ENCODE measurements around the gene RASSF7. TPM values are rescaled to one million over a fixed set of nuclear protein-coding genes. Genes with fewer than 3 reads are reported as not detected.

The RASSF7 gene
- total RNA-seq, 1 experiment from 2014 or later, result 36.2 TPM

GRCh38 chr11:533586-534395 lies 27.0 kb upstream of the RASSF7 start:
- Histone ChIP-seq H3F3A (ENCODE audit: insufficient read depth, low read depth) (peaks cover 8% of the 10 kb centered on the region), H3K9me2 (ENCODE audit: insufficient read depth) (no peaks in the 10 kb centered on the region), H3K4me2 (peak overlapping the region; percentile 80), H3K36me3 (ENCODE audit: low read depth) (no peaks in the 10 kb centered on the region), H3K79me2 (ENCODE audit: low read depth) (0 out of 2 replicates have a peak, but pooled peaks cover 3% of the 10 kb centered on the region), H2AFZ (no peak overlapping the region), H3K9me3 (ENCODE audit: insufficient read depth, low read depth) (no peaks in the 10 kb centered on the region), H3K27me3 (ENCODE audit: insufficient read depth, low read depth) (no peaks in the 10 kb centered on the region), H3K4me1 (replicated peaks; ENCODE audit: insufficient read depth) (no peaks in the 10 kb centered on the region), H3K27ac (no peak overlapping the region), H4K20me1 (ENCODE audit: insufficient read depth) (no peaks in the 10 kb centered on the region), H3K4me3 (peak overlapping the region; percentile 89; the same call in 1 of the 2 replicates)
- ChIA-PET POLR2A (ENCODE audit: unreplicated experiment) (no interaction called here), CTCF (no interaction called here)
- intact Hi-C loops (cut with micrococcal nuclease; ENCODE audit: unreplicated experiment), result no loop called here
- TF ChIP-seq EZH2 (IDR thresholded peaks at IDR 0.05; ENCODE audit: low read depth), result no peak
- no peak for DNase-seq
- TSS peak; percentile 15 for BruUV-seq (replicated peaks)

GRCh38 chr11:534396-535209 lies 26.2 kb upstream of the RASSF7 start:
- H4K20me1 ChIP-seq (ENCODE audit: insufficient read depth), result no peaks in the 10 kb centered on the region
- no peak overlapping the region for H3K27ac ChIP-seq
- H3K4me2 ChIP-seq, result peak overlapping the region; percentile 80
- H3K79me2 ChIP-seq (ENCODE audit: low read depth), result 0 out of 2 replicates have a peak, but pooled peaks cover 3% of the 10 kb centered on the region
- H3F3A ChIP-seq (ENCODE audit: insufficient read depth, low read depth), result peaks cover 8% of the 10 kb centered on the region
- H3K27me3 ChIP-seq (ENCODE audit: insufficient read depth, low read depth), result no peaks in the 10 kb centered on the region
- H3K9me3 ChIP-seq (ENCODE audit: insufficient read depth, low read depth), result no peaks in the 10 kb centered on the region
- ChIA-PET CTCF (no interaction called here), POLR2A (ENCODE audit: unreplicated experiment) (interaction anchor here (0.6 kb wide), 1 partner anchor 145 kb away, joined by 5 read pairs; no protein-coding TSS in a partner anchor)
- BruUV-seq (replicated peaks), result no TSS peak
- no peaks in the 10 kb centered on the region for H3K4me1 ChIP-seq (replicated peaks; ENCODE audit: insufficient read depth)
- peak in 1 of 2 experiments; percentile 51 for DNase-seq
- H3K9me2 ChIP-seq (ENCODE audit: insufficient read depth), result no peaks in the 10 kb centered on the region
- H3K4me3 ChIP-seq, result peak overlapping the region; percentile 89
- intact Hi-C loops (cut with micrococcal nuclease; ENCODE audit: unreplicated experiment), result no loop called here
- H2AFZ ChIP-seq, result 0 out of 2 replicates have a peak overlapping the region, but pooled peaks have one; percentile 39
- TF ChIP-seq CTCF (conservative IDR thresholded peaks at IDR 0.05), result no peak
- no peak for TF ChIP-seq EZH2 (IDR thresholded peaks at IDR 0.05; ENCODE audit: low read depth)
- H3K36me3 ChIP-seq (ENCODE audit: low read depth), result no peaks in the 10 kb centered on the region

GRCh38 chr11:535210-535518 lies 25.6 kb upstream of the RASSF7 start:
- no TSS peak for BruUV-seq (replicated peaks)

More at GRCh38 chr11:535210-535518, 25.6 kb upstream of the RASSF7 start:
- Histone ChIP-seq H2AFZ (no peak overlapping the region), H3K79me2 (ENCODE audit: low read depth) (0 out of 2 replicates have a peak, but pooled peaks cover 3% of the 10 kb centered on the region), H3K36me3 (ENCODE audit: low read depth) (no peaks in the 10 kb centered on the region), H3K4me1 (replicated peaks; ENCODE audit: insufficient read depth) (no peaks in the 10 kb centered on the region), H3K27ac (no peak overlapping the region), H3K9me2 (ENCODE audit: insufficient read depth) (no peaks in the 10 kb centered on the region), H4K20me1 (ENCODE audit: insufficient read depth) (no peaks in the 10 kb centered on the region), H3K4me2 (no peak overlapping the region), H3K4me3 (no peak overlapping the region), H3F3A (ENCODE audit: insufficient read depth, low read depth) (peaks cover 8% of the 10 kb centered on the region), H3K27me3 (ENCODE audit: insufficient read depth, low read depth) (no peaks in the 10 kb centered on the region), H3K9me3 (ENCODE audit: insufficient read depth, low read depth) (no peaks in the 10 kb centered on the region)
- intact Hi-C loops (cut with micrococcal nuclease; ENCODE audit: unreplicated experiment), result no loop called here
- POLR2A ChIA-PET (ENCODE audit: unreplicated experiment), result interaction anchor here (0.6 kb wide), 1 partner anchor 145 kb away, joined by 5 read pairs; no protein-coding TSS in a partner anchor
- CTCF ChIA-PET, result no interaction called here
- no peak for DNase-seq
- no peak for TF ChIP-seq EZH2 (IDR thresholded peaks at IDR 0.05; ENCODE audit: low read depth)
- TF ChIP-seq CTCF (conservative IDR thresholded peaks at IDR 0.05), result no peak
